Right cardiac atrium (tissue), 5 donors: ENCODE measurements around the gene CASP10. TPM values are rescaled to one million over a fixed set of nuclear protein-coding genes. Genes with fewer than 3 reads are reported as not detected.

ENCODE experiments used
- ATAC-seq, 2 donors: fragments of 200-7000 bp; cut with Tn5 transposase; one replicate each; pipeline versions ENCODE4 v1.8.0 to v1.9.1; 2020; ENCODE audit warnings: moderate library complexity in 2 of 2, mild to moderate bottlenecking in 1 of 2
- DNase-seq, 3 donors: peaks; one replicate each; pipeline ENCODE4 v3.0.0-alpha.2; 2020
- H3K27ac ChIP-seq: one replicate; pipeline ENCODE4 v1.5.1; 2013; ENCODE audit warnings: mild to moderate bottlenecking, low read length, control low read depth, moderate library complexity
- H3K27me3 ChIP-seq: one replicate; pipeline ENCODE4 v1.6.1; 2013; ENCODE audit not compliant: control insufficient read depth, insufficient read depth
- H3K4me1 ChIP-seq: one replicate; pipeline ENCODE4 v1.6.1; 2013; ENCODE audit warnings: low read length; ENCODE audit not compliant: control insufficient read depth, insufficient read depth
- H3K4me3 ChIP-seq: one replicate; pipeline ENCODE4 v1.5.1; 2013; ENCODE audit warnings: low read length, control low read depth
- H3K9me3 ChIP-seq: one replicate; pipeline ENCODE4 v1.6.1; 2013; ENCODE audit warnings: low read length; ENCODE audit not compliant: control insufficient read depth
- WGBS: extraction: QIAGEN DNeasy Blood & Tissue Kit; methylation state at CpG from one replicate; pipeline ENCODE4 v1.1.7; 2013; 5-methylcytosine and 5-hydroxymethylcytosine counted together
- intact Hi-C, 4 donors: fragments of 100-400 bp; cut with DNase I; formaldehyde crosslinking; loops; one replicate each; pipeline versions ENCODE4 v1.11.0 to v1.14.0; 2022 to 2023
- polyA plus RNA-seq: library from polyadenylated mRNA; stranded (reverse); fragments of 200-250 nt; gene quantifications from one replicate; pipeline ENCODE4 v1.2.3, GENCODE V29; 2013
- total RNA-seq, 4 donors: library from RNA; stranded (reverse); fragmentation: NEBNext Ultra II Directional; extraction: Animal tissue kit (Norgen Biotek cat#: 25700); gene quantifications; one replicate each; pipeline ENCODE4 v1.2.1, GENCODE V29; 2021
- donor health status: healthy with polysubstance abuse.
- donor health status: DM: no; HTN: yes; CAD: no.
- donor health status: DM: no; HTN: no; CAD: no.
- donor health status: DM: no; HTN: yes; CAD: no; lungs with severe emphysema.
- donor health status: DM: yes; HTN: yes; CAD: no.

The CASP10 gene
- total and polyA plus RNA-seq, 5 donors, result 3.6 to 6.8 (median 5.8) TPM

GRCh38 chr2:201197781-201198180 lies 14.8 kb downstream of the CASP10 start:
- Histone ChIP-seq H3K27me3 (no peaks in the 10 kb centered on the region), H3K4me3 (no peak overlapping the region), H3K27ac (no peak overlapping the region), H3K4me1 (peaks cover 2% of the 10 kb centered on the region), H3K9me3 (no peaks in the 10 kb centered on the region)
- 64% methylated on average over 4 of the region's 4 CpGs for WGBS
- DNase-seq (no peak), ATAC-seq (no peak)
- intact Hi-C loops, result no loop called here

DNA sequence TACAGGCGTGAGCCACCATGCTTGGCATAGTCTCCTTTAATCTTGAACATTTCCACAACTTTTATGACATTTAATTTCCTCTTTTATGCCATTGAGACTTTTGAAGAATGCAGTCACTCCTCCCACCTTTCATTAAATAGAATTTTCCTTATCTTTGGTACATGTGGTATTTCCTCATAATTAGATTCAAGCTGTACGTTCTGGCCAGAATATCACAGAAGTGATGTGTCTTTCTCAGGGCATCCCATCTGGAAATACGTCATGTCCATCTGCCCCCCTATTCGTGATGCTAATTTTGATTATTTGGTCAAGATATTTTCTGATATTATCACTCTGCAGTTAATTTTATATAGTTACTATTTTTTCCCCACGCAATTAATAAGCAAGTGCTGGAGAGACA lies 16.9 kb downstream of the CASP10 start:
- H3K4me3 ChIP-seq, result no peak overlapping the region
- no peaks in the 10 kb centered on the region for H3K27me3 ChIP-seq
- intact Hi-C loops, result no loop called here
- DNase-seq (no peak), ATAC-seq (no peak)
- H3K4me1 ChIP-seq, result peaks cover 2% of the 10 kb centered on the region
- no peak overlapping the region for H3K27ac ChIP-seq
- no peaks in the 10 kb centered on the region for H3K9me3 ChIP-seq
- WGBS, result 66% methylated on average over 5 of the region's 5 CpGs

DNA sequence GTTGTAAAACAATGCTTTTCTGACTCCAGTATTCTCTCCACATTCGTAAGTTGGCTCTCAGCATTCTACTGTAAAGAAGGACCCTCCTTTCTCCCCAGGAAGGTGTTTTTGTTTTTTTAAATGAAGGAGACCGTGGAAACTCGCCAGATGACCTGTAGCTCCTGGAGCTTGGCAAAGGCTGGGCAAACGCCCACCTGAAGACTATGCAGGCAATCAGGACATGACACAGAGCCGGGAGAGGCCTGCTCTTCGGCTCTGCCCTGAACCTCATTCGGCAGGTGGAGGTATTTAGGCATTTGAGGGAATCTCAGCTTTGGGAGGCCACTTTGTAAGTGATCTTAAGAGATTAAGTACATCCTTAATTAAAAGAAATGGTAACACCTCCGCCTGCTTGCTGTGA lies 17.4 kb downstream of the CASP10 start:
- DNase-seq (no peak), ATAC-seq (no peak)
- Histone ChIP-seq H3K27ac (no peak overlapping the region), H3K27me3 (no peaks in the 10 kb centered on the region), H3K4me1 (peaks cover 2% of the 10 kb centered on the region), H3K9me3 (no peaks in the 10 kb centered on the region), H3K4me3 (no peak overlapping the region)
- 72% methylated on average over 8 of the region's 8 CpGs for WGBS
- intact Hi-C loops, result no loop called here

GRCh38 chr2:201201371-201201770 lies 18.4 kb downstream of the CASP10 start:
- no peak overlapping the region for H3K27ac ChIP-seq
- no peaks in the 10 kb centered on the region for H3K9me3 ChIP-seq
- H3K27me3 ChIP-seq, result no peaks in the 10 kb centered on the region
- DNase-seq (no peak), ATAC-seq (no peak)
- H3K4me1 ChIP-seq, result peaks cover 2% of the 10 kb centered on the region
- WGBS, result 82% methylated on average over 8 of the region's 8 CpGs
- no peak overlapping the region for H3K4me3 ChIP-seq
- intact Hi-C loops, result no loop called here

DNA sequence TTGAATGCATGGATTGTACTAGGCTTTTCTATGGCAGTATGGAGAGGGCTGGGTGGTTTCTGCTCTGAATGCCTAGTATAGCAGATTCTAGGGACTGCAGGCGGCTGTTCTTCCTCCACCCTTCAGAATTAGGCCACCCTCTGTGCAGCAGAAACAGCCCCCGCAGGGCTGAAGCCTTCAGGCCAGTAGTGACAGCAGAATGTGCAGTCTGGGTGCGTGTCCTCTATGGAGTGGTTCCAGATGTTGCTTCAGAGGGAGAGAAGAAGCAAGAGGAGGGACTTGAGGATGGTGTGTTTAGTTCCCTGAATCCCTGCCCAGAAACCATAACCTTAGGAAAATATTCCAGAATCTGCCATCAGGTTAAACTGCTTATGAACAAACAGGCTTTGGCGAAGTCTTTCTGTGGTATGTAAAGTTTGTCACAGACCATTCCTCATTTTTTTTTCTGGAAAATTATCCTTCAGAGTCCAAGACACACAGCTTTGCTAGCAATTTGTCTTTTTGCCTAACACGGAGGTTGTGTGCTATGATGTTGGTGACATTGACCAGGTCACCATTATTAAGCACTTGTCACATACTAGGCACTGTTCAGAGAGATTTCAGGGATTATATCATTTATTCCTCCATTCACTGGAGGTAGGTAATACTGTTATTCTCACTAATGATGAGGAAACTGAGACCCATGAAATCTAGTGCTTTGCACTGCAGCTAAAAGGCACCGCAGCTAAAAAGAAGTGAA lies 21.1 kb downstream of the CASP10 start:
- ATAC-seq, result peak; percentile 59 to 78
- Histone ChIP-seq H3K9me3 (no peaks in the 10 kb centered on the region), H3K4me3 (no peak overlapping the region), H3K4me1 (peaks cover 2% of the 10 kb centered on the region), H3K27ac (no peak overlapping the region), H3K27me3 (no peaks in the 10 kb centered on the region)
- 69% methylated on average over 6 of the region's 6 CpGs for WGBS
- intact Hi-C loops, result no loop called here
- peak in 1 of 3 donors; percentile 35 for DNase-seq

DNA sequence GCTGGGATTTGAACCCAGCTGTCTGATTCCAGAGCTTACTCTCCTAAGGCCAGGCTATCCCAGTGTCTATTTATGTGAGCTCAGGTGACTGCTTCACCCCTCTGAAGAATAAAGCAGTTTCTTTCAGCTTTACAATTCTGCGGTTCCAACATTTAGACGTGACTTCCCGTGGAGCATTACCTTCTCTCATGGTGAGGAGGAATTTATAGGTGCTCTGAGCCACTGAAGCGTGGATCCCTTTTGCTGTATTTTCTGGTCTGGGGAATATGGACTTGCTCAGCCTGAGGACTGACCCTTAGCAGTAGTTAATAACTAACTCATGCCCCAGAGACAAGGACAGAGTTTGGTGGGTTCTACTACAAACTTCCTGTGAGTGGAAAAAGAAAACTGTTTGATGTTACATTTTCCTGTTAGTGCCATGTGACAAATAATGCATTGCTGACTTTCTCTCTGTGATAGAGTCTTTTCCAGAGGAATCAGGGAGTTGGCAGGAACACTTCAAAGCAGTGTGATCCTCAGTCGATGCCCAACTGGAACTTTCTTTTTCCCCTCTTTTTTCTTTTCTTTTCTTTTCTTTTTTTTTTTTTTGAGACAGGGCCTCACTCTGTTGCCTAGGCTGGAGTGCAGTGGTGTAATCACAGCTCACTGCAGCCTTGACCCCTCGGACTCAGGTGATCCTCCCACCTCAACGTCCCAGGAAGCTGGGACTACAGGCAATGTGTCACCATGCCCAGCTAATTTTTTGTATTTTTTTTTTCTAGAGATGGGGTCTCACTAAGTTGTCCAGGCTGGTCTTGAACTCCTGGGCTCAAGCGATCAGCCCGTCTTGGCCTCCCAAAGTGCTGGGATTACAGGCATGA lies 21.9 kb downstream of the CASP10 start:
- H3K9me3 ChIP-seq, result no peaks in the 10 kb centered on the region
- intact Hi-C loops, result no loop called here
- WGBS, result 92% methylated on average over 9 of the region's 9 CpGs
- H3K27ac ChIP-seq, result no peak overlapping the region
- H3K27me3 ChIP-seq, result no peaks in the 10 kb centered on the region
- H3K4me3 ChIP-seq, result no peak overlapping the region
- DNase-seq (no peak), ATAC-seq (no peak)
- peaks cover 2% of the 10 kb centered on the region for H3K4me1 ChIP-seq

- ATAC-seq (no peak), DNase-seq (no peak)
- Histone ChIP-seq H3K9me3 (no peaks in the 10 kb centered on the region), H3K4me3 (no peak overlapping the region), H3K27me3 (no peaks in the 10 kb centered on the region), H3K4me1 (no peaks in the 10 kb centered on the region), H3K27ac (no peak overlapping the region)
- intact Hi-C loops, result no loop called here
- 89% methylated on average over 3 of the region's 3 CpGs for WGBS
These were observed 22.5 kb downstream of the CASP10 start for GRCh38 chr2:201205515-201205849.

DNA sequence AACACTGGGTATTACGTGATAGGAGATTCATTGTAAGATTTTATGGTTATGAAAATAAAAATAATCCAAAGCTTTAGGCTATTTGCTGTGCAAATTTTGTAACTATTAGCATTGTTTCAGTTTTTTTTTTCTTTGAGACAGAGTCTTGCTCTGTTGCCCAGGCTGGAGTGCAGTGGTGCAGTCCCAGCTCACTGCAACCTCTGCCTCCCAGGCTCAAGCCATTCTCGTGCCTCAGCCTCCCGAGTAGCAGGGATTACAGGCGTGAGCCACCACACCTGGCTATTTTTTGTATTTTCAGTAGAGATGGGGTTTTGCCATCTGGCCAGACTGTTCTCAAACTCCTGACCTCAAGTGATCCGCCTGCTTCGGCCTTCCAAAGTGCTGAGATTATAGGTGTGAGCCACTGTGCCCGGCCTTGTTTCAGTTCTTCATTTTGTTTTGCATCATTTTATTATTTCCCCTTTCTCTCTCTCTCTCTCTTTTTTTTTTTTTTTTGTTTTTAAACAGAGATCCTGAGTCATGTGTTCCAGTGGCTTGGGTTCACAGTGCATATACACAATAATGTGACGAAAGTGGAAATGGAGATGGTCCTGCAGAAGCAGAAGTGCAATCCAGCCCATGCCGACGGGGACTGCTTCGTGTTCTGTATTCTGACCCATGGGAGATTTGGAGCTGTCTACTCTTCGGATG lies 25.8 kb downstream of the CASP10 start:
- no peaks in the 10 kb centered on the region for H3K27me3 ChIP-seq
- WGBS, result 87% methylated on average over 12 of the region's 12 CpGs

DNA sequence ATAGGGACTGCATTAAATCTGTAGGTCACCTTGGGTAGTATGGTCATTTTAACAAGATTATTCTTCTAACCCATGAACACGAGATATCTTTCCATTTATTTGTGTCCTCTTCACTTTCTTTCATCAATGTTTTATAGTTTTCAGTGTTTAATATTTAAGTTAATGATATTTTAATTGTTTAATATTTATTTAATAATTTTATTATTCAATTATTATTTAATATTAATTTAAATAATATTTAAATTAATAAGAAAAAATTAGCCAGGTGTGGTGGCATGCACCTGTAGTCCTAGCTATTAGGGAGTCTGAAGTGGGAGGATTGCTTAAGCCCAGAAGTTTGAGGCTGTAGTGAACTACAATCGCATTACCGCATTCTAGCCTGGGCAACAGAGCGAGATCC lies 33.0 kb downstream of the CASP10 start:
- DNase-seq, result no peak
- no peaks in the 10 kb centered on the region for H3K9me3 ChIP-seq
- H3K27ac ChIP-seq, result no peak overlapping the region
- 98% methylated on average over 4 of the region's 4 CpGs for WGBS
- no peaks in the 10 kb centered on the region for H3K27me3 ChIP-seq
- intact Hi-C loops, result no loop called here
- no peak for ATAC-seq
- no peaks in the 10 kb centered on the region for H3K4me1 ChIP-seq
- H3K4me3 ChIP-seq, result no peak overlapping the region

More for the DNA sequence above, 25.8 kb downstream of the CASP10 start:
- no peaks in the 10 kb centered on the region for H3K4me1 ChIP-seq
- intact Hi-C loops, result no loop called here
- peak; percentile 53 to 64 for ATAC-seq
- no peak overlapping the region for H3K4me3 ChIP-seq
- no peaks in the 10 kb centered on the region for H3K9me3 ChIP-seq
- peak; percentile 25 to 69 (median 55) for DNase-seq
- H3K27ac ChIP-seq, result no peak overlapping the region

DNA sequence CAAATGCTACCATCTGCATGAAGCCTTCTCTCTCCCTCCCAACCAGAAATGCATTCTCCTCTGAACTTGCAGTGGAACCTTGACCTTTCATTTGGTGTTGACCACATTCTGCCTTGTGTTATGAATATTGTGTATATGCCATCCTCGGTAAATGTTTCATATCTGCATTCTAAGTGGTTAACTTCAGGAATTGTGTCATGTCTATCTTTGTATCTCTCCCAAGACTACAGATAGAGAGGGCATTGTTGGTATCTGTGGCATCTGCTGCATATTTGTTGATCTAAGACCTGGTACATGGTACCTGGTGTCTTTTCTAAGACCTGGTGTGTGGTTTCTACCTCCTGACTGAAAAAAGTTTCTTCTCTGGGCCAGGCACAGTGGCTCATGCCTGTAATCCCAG lies 34.0 kb downstream of the CASP10 start:
- no peak for DNase-seq
- ATAC-seq, result no peak
- Histone ChIP-seq H3K4me3 (no peak overlapping the region), H3K9me3 (no peaks in the 10 kb centered on the region), H3K27ac (no peak overlapping the region), H3K27me3 (no peaks in the 10 kb centered on the region), H3K4me1 (peaks cover 1% of the 10 kb centered on the region)
- intact Hi-C loops, result no loop called here
- 97% methylated on average over 1 of the region's 1 CpG for WGBS

GRCh38 chr2:201218780-201219179 lies 35.8 kb downstream of the CASP10 start:
- Histone ChIP-seq H3K4me1 (peaks cover 3% of the 10 kb centered on the region), H3K4me3 (no peak overlapping the region), H3K27ac (no peak overlapping the region), H3K27me3 (no peaks in the 10 kb centered on the region), H3K9me3 (no peaks in the 10 kb centered on the region)
- 93% methylated on average over 6 of the region's 6 CpGs for WGBS
- DNase-seq (no peak), ATAC-seq (no peak)
- intact Hi-C loops, result no loop called here
